ENCODE data around the gene COL23A1.

- TF ChIP-seq POLR2A (IDR thresholded peaks at IDR 0.05; ENCODE audit: low read depth, low read length) (no peak), SPI1 (IDR thresholded peaks at IDR 0.05; ENCODE audit: low read depth, low read length) (no peak), TAF1 (IDR thresholded peaks at IDR 0.05; ENCODE audit: low read depth, low read length) (no peak), POLR2AphosphoS5 (IDR thresholded peaks at IDR 0.05; ENCODE audit: low read depth, low read length) (no peak)
These were observed 210.1 kb downstream of the COL23A1 start for GRCh38 chr5:178380086-178380485.
